ENCODE measurements around the gene SOX30.

DNA sequence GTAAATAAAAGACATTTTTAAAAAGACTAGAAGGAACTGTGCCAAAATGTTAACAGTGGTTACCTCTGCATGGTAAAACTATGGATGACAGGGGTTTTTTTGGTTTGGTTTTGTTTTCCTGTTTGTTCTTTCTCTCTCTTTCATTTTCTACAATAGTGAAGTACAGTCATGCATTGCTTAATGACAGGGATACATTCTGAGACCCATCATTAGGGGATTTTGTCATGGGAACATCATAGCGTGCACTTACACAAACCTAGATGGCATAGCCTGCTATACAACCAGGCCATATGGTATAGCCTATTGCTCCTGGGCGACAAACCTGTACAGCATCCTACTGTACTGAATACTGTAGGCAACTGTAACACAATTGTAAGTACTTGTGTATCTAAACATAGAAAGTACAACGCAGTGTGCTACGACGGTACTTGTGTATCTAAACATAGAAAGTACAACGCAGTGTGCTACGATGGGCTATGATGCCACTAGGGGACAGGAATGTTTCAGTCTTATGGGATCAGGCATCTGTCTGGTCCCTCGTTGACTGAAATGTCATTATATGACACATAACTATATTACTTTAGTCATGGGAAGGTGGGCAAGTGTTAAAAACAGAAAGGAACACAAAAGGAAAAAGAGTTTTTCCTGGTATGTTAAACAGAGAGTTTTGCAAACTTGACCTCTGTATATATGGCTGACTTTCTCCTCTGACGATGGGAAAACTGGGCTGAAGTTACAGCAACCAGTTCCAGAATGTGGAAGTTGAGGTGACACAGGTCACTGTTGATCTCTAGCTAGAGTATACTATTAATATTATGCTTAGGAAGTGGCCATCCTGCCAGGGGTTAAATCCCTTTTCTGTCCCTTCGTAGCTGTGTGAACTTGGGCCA lies 69.3 kb downstream of the SOX30 start:
- TF ChIP-seq, protein P1, sequence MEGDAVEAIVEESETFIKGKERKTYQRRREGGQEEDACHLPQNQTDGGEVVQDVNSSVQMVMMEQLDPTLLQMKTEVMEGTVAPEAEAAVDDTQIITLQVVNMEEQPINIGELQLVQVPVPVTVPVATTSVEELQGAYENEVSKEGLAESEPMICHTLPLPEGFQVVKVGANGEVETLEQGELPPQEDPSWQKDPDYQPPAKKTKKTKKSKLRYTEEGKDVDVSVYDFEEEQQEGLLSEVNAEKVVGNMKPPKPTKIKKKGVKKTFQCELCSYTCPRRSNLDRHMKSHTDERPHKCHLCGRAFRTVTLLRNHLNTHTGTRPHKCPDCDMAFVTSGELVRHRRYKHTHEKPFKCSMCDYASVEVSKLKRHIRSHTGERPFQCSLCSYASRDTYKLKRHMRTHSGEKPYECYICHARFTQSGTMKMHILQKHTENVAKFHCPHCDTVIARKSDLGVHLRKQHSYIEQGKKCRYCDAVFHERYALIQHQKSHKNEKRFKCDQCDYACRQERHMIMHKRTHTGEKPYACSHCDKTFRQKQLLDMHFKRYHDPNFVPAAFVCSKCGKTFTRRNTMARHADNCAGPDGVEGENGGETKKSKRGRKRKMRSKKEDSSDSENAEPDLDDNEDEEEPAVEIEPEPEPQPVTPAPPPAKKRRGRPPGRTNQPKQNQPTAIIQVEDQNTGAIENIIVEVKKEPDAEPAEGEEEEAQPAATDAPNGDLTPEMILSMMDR (conservative IDR thresholded peaks at IDR 0.05 in 1 of 2, IDR thresholded peaks at IDR 0.05 in 1 of 2; ENCODE audit: extremely low read depth in 1 of 2, insufficient read depth in 1 of 2, low read depth in 1 of 2, low read length in 2 of 2): no peak
- TF ChIP-seq EZH2 (IDR thresholded peaks at IDR 0.05; ENCODE audit: borderline replicate concordance, low read length): no peak

Measured in mammary epithelial cell (primary cell).